Cortex of kidney (tissue), 1 donor: ENCODE data around the gene MET.
"Not testable (repeated sequence)": the region's sequence is repeated elsewhere in the genome, so short reads cannot be mapped to it uniquely, and the experiment has no call there.

Experiments
- DNase-seq: peaks from one replicate; lab custom pipeline; 2025; lab: John Stamatoyannopoulos, UW

The MET gene

DNA sequence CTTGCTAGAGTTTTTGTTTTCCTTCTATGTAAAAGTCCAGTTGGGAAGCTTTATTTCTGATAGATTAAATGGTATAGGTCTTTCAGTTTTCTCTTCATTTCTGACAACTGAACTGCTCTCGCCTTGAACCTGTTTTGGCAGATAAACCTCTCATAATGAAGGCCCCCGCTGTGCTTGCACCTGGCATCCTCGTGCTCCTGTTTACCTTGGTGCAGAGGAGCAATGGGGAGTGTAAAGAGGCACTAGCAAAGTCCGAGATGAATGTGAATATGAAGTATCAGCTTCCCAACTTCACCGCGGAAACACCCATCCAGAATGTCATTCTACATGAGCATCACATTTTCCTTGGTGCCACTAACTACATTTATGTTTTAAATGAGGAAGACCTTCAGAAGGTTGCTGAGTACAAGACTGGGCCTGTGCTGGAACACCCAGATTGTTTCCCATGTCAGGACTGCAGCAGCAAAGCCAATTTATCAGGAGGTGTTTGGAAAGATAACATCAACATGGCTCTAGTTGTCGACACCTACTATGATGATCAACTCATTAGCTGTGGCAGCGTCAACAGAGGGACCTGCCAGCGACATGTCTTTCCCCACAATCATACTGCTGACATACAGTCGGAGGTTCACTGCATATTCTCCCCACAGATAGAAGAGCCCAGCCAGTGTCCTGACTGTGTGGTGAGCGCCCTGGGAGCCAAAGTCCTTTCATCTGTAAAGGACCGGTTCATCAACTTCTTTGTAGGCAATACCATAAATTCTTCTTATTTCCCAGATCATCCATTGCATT, 27.1 kb downstream of the MET start:
- no peak for DNase-seq

DNA sequence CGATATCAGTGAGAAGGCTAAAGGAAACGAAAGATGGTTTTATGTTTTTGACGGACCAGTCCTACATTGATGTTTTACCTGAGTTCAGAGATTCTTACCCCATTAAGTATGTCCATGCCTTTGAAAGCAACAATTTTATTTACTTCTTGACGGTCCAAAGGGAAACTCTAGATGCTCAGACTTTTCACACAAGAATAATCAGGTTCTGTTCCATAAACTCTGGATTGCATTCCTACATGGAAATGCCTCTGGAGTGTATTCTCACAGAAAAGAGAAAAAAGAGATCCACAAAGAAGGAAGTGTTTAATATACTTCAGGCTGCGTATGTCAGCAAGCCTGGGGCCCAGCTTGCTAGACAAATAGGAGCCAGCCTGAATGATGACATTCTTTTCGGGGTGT, 27.7 kb downstream of the MET start:
- DNase-seq, result no peak

DNA sequence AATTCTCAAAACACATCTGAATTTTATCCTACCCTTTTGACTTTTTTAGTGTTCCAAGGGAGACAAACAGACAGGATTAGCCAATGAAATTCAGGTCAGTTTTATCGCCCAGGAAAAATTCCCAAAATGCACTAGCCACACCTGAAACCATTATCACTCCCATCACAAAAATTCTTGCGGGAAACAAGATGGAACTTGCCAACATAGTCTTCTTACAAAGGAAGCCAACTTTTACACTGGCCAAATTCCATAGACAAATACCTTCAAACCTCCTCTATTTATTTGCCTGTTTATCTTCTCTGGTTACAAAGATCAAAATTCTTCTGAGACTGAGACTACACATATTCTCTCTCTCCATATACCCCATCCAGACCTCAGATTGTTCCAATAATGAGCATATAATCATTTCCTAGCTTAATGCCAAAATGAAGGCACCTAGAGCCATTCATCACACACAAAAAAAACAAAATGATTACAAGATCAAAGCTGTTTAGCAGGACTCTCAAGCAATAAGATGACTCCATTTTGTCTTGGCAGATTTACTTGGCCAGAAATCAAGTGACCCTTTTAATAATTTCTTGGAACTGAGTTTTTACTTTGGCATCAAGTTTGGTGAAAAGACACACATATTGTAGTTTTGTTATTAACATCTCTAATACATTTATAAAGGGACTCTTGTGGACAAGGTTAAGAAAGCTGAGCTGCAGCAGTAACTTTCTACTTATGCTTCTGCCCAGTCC, 30.2 kb downstream of the MET start:
- no peak for DNase-seq

DNA sequence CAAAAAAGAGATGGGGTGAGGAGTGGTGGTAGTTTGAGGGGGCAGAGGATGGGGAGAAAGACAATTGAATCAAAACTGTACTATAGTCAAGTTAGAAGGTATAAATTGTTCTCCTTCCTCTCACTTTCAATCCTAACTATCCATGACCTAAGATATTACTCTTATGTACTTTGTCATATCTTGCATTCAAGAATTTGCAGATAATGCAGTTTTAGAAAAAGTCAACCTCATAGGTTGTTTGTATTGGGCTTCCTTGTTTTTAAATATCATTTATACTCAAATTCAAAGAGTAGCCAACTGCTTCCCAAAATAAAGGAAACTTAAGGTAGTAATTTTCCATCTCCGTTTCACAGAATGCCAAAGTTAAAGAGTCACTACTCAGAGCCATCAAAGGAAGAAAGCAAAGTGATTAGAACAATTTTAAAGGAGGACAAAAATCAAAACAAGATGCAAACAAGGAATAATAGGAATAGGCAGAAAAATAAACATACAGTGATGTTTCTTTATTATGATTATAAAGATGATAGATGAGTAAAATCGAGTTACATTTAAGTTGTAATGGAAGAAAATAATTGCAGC, 32.7 kb downstream of the MET start:
- DNase-seq, result no peak

DNA sequence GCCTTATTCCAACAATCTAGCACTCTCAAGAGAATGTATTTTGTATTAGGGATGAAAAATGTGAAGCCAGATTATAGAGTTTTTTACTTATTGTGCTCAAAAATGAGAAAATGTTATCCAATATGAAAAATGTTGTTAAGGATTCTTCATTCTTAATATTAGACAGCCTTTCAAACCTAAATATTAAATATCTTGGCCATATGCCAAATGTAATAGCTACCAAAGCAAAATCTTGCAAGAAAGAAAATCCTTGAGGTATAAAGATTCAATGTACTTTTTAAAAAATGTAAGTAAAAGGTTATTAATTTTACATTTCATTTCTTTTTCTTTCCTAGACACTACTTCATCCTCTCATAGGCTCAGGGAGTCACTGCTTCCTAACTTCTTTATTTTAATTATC, 33.4 kb downstream of the MET start:
- DNase-seq, result no peak

DNA sequence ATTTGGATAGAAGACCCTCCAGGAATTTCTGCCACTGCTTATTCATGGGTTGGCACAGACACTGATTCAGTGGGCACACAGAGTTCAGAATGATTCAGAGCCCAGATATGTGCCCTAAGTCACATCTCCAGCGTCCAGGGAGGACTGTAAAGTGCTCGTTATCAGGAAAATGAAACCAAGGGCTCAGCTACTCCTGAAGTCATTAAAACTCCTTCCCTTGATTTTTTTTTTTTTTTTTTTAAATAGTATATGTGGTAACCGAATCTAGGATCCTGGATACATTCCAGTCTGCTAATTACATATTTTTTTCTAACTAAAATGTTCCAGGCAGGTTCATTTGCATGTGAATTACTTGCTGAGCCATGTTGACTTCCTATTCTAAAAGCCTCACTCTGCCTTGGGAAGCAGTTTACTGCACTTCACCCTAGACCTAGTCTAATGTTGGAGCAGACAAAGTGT, 34.7 kb downstream of the MET start:
- DNase-seq, result no peak

DNA sequence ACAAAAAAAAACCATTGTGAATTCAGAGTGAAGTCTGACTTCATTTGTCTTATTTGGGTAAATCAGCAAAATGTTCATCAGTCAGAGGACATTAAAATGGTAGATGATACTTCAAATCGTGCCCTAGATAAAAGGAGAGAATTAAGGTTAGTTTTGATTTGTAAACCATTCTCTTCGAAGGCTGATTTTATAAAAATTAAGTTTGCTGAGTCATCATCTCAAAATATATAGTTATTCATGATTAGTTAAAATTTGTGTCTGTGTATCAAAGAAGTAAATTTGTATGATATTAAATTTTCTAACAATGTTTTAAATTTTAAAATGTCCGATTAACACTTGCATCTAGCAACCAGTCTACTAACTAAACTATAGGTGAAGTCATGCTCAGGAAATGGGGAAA, 35.3 kb downstream of the MET start:
- no peak for DNase-seq

DNA sequence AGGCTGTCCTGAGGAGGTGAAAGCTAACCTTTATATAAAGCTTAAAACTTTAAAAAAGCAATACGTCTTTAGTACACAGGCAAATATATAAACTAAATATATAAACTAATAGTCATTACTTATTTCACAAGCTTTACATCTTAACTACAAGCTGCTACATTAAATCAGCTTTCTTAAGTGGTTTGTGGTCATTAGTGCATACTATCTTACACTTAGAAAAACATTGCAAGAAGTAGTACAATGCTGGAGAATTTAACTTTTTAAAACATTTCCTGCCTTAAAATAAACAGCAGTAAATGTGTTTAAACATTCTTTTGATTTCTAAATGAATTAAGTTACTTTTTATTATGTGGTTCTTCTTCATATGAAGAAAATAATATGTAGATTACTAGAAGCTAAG, 36.3 kb downstream of the MET start:
- DNase-seq, result no peak

DNA sequence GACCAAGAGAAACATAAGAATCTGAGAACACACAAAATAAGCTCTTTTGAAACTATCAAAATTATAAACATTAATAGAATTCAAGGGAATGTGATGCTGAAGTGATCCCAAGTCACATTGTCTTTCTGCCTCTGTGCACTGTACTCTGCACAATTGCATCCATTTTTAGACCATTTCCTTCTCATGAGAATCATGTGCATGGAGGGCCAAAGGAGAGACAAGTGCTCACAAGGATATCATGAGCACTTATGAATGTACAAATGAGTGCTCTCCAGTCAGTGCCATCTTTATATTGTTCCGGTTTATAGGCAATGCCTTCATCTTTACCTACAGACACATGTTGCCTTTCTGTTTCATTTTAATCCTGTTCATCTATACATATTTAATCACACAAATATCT, 36.9 kb downstream of the MET start:
- DNase-seq, result no peak

DNA sequence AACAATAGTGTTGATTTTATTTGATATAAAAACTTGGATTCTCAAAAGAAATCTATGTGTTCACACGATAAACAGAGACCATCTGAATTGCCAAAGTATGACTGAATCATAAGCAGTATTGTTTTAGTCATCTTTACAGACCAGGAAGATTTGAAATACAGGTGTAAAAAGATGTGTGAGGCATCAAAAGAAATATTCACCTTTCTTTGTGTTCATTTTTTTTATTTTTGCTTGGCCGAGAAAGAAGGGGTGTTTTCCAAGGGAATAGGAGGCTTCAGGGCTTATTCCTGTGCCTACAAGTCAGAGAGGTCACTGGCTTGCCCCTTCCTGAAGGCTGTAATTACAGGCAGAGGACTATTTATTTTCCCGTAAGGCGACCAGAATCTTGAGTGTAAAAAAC, 37.3 kb downstream of the MET start:
- DNase-seq, result no peak

DNA sequence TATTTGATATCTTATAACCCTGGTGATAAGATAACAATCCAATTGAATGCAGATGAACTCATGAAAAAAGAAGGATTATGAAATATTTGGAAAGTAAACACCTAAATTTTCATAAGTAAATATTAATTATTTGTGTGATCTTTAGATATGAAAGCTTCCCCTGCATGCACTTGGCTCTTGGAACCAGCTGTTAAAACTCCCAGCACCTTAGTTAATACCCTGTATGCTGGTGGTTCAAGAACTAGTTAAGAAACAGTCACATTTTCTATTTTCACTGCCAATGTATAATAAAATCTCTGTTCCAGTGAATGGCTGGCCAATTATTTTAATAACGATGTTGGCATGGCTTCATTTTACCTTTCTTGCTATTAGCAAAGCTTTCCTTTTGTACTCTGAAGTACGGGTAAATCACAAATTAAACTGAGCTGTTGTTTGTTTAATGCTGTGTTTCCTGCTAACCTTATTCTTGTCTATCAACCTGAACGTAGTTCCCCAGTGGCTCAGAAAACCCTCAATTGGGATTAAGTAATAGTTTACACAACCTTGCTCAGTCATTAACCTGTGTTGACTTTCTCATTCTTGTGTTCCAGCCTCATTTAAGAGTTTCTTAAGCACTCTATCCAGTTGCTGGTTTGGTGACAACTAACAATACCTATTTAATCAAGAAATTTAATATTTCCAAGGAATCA, 38.9 kb downstream of the MET start:
- DNase-seq, result no peak

DNA sequence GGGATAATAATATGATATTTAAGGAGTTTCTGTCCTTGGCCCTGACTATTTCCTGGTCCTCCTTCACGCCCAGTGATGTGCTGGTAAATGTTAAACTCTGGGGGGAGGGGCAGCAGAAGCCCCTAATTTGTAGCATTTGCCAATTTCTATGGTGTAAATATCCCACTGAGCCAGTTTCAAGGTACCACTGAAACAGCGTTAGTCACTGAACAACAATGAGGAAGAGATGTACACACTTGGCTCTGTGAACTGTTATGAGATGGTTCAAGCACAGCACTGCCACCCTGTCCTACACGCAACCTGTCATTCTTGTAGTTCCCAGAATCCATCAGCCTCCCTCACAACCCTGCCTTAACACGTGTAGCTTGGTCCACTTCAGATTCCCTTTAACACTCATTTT, 39.8 kb downstream of the MET start:
- DNase-seq, result no peak

DNA sequence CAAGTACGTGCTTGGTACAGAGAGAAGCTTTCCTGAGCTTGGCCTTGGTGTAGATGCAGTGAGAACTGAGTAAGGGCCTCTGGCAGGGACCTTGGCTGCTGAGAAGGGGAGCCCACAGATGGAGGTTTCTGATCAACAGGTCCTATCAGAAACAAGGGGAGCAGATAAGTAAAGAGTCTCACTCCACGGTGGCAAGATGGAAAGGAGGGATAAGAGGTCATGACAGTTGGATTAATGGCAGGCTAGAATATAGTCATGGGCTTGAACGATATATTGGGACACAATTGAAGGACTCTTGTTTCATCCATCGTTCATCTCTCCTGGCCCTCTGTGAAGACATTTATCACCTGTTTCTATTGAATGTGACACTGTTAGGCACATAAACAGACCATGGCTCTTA, 41.5 kb downstream of the MET start:
- DNase-seq, result no peak

DNA sequence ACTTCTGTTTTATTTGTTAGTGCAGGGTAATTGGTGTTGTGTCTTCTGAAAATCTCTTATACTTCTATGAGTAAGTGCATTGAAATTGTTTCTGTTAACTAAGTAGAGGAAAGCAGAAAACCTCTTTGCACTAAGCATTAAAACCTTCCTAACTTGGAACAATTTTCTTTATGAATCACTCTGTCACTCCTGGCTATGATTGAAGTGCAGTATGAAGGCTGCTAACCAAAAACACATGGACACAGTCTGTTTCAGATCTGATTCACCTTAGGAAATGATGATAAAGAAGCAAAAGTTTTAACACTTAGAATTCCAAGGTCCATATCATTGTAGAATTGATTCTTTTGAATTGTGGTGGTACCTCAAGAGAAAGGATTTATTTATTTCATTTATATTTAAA, 41.9 kb downstream of the MET start:
- no peak for DNase-seq

DNA sequence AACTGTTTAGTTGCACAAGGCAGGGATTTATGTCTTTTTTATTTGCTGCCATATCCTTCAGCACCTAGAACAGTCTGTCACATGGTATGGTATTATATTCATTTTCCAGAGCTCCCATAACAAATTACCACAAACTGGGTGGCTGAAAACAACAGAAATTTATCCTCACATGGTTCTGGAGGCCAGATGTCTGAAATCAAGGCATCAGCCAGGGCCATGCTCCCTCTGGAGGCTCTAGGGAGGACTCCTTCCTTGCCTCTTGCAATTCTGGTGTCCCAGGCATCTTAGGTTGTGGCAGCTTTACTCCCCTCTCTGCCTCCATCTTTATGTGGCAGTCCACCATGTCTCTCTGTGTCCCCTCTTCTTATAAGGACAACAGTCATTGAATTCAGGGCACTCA, 43.1 kb downstream of the MET start:
- DNase-seq, result no peak

DNA sequence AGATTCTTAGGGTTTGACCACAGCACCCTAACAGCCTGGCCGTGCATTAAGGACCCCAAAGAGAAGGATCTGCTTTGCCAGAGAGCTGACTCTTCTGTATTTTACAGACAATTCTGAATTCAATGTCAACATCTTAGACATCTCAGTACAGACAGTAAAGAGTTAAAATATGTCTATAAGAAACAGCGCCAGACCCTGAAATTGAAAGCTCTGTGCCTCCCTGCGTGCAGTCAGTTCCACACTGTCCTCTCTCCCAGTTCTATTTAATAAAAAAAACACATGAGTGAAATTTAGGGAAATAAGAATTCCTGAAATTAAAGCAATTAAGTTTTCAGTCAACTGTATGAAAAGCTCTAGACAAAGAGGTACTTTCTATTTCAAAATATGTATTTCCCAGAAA, 45.1 kb downstream of the MET start:
- no peak for DNase-seq

DNA sequence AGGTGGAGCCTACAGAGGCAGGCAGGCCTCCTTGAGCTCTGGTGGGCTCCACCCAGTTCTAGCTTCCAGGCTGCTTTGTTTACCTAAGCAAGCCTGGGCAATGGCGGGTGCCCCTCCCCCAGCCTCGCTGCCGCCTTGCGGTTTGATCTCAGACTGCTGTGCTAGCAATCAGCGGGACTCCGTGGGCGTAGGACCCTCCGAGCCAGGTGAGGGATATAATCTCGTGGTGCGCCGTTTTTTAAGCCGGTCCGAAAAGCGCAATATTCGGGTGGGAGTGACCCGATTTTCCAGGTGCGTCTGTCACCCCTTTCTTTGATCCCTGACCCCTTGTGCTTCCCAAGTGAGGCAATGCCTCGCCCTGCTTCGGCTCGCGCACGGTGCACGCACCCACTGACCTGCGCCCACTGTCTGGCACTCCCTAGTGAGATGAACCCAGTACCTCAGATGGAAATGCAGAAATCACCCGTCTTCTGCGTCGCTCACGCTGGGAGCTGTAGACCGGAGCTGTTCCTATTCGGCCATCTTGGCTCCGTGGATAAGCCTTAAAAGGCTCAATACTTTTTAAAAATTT, 52.0 kb downstream of the MET start:
- not testable (repeated sequence) for DNase-seq

DNA sequence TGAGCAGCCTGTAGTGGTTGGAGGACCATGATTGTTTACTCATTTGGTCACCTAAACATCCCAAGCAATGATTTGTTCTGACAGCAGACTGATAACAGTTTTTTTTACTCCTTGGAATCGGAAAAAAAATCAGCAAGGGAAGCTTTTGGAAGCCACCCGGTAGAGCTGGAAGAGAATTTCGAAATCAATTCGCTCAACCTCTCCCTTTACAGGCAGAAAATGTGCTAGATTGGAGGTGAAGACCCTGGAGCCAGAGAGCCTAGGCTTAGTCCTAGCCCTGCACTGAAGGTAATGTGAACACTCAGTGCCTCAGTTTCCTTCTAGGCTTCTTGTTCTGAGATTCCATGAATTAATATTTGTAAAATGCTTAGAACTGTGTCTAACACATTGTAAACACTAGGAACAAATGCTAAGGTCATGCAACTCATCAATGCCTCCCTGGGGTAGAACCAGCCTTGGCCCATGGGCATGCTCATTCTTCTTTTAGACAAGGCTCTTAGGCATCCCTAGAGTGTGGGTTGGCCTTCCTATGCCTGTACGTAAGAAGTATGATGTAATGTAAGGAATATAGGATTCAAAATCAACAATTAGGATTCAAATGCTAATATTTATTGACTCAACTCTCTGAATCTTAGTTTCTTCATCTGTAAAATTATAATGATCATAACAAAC, 52.7 kb downstream of the MET start:
- DNase-seq, result no peak

DNA sequence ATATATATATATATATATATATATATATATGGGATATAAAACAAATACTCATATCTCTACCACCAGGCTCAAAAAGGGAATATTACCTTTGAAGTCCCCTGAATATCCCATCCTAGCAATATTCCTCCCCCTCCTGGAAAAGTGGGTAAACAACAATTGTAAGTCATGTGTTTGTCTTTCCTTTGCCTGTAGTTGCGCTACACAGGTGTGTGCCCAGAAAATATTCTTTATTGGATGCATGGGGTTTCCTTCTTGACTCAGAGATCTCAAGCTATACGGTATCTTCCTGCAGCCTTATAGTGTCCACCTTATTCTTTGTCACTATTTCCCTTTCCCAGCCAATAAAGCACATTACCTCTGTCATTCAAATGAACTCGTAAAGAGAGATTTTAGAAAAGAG, 54.2 kb downstream of the MET start:
- DNase-seq, result no peak

DNA sequence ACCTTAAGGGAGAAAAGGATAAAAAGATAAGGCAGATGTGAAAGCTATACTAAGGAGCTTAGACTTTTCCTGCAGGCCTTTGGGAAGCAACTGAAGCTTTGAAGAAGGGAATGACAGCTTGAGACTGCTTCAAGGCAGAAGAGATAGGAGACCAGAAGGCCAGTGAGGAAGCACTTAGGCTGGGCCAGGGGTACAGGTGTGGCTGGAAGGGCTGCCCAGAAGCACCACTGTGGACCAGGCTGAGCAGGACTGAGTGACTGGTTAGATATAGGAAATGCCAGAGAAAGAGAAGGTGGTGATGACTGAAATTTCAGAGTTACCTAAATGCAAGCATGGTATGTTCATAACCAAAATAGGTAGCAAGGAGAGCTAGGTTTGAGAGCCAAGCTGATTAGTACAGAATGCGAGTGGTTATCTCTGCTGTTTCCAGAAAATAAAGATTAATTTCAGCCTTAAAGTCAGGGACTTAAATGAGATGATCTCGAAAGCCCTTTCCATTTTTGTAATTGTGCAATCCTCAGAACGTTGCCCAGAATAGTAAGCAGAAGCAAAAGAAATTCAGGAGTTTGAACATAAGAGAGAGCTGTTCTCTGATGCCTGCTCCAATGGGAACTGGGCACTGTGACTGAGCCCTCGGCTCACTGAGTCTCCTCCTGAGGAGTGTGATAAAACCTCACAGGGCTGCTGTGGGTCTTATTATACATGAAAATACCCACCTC, 54.9 kb downstream of the MET start:
- DNase-seq, result no peak

DNA sequence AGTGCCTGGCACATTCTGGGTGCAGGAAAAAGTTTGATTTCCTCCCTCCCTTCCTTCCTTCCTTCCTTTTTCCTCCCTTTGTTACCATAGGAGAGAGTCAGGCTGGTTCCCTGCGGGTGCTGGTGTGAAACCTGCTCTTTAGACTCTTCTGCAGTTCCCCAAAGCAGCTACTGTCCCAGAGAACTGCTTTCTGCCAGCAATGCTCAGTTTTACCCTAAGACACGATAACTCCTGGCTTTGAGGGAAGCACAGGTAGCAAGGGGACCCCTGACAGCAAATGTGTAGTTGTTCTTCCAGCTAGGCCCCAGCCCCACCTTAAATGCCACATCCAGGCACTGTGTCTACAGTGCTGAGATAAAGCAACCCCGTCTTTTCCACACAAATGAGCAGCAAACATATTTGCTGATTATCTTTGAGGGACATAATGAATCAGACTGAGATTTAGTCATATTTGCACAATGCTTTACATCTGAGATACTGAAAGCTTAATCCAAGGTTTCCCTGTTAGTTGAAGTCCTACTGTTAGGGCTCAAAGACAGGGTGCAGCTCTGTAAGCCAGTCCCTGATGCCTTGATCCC, 55.5 kb downstream of the MET start:
- no peak for DNase-seq
